GM12864 (cell line): ENCODE data around the gene ARHGEF6.
A peak's percentile ranks its signal among the peaks of the same experiment; 100 is the strongest.

ENCODE experiments used
- DNase-seq: peaks from one replicate; pipeline ENCODE4 v3.0.0-alpha.2; 2011; ENCODE audit warnings: low read depth
- H3K4me3 ChIP-seq: 2 replicates; pipeline ENCODE4 v1.5.1; 2011; ENCODE audit warnings: mild to moderate bottlenecking, low read depth, low read length, control low read depth
- CTCF ChIP-seq: IDR thresholded peaks from 2 replicates; pipeline ENCODE4 v1.5.1; 2011; ENCODE audit warnings: low read depth, mild to moderate bottlenecking, moderate library complexity, low read length, control low read depth, inconsistent platforms; ENCODE audit errors: missing control alignments

ARHGEF6 gene

GRCh38 chrX:136780763-136781162, at the start of gene ARHGEF6:
TSS of gene ARHGEF6 (minus strand) at chrX:136780932. CDS start at chrX:136780882, 50 bp downstream.
- TF ChIP-seq CTCF: no peak
- DNase-seq: no peak
- peak within 1 kb of the TSS; percentile 61 for H3K4me3 ChIP-seq

- no peak for TF ChIP-seq CTCF
- no peak overlapping the region for H3K4me3 ChIP-seq
- DNase-seq: no peak
Observed at GRCh38 chrX:136829413-136829812, 48.7 kb upstream of the ARHGEF6 start.

- no peak for DNase-seq
- H3K4me3 ChIP-seq: no peak overlapping the region
- no peak for TF ChIP-seq CTCF
Observed at GRCh38 chrX:136828830-136829229, 48.1 kb upstream of the ARHGEF6 start.

- no peak for DNase-seq
- H3K4me3 ChIP-seq: no peak overlapping the region
- TF ChIP-seq CTCF: no peak
Observed at GRCh38 chrX:136827026-136827425, 46.3 kb upstream of the ARHGEF6 start.

- H3K4me3 ChIP-seq: no peak overlapping the region
- no peak for DNase-seq
- TF ChIP-seq CTCF: no peak
Observed at GRCh38 chrX:136825771-136826170, 45.0 kb upstream of the ARHGEF6 start.

- no peak overlapping the region for H3K4me3 ChIP-seq
Observed at GRCh38 chrX:136823175-136823574, 42.4 kb upstream of the ARHGEF6 start.

More at GRCh38 chrX:136823175-136823574, 42.4 kb upstream of the ARHGEF6 start:
- DNase-seq: no peak
- TF ChIP-seq CTCF: no peak
